HuH-7.5 (cell line): ENCODE data around the gene CDH22.

Experiments
- DNase-seq: peaks from one replicate; pipeline ENCODE4 v3.0.0; 2011; ENCODE audit warnings: low spot score

The CDH22 gene

DNA sequence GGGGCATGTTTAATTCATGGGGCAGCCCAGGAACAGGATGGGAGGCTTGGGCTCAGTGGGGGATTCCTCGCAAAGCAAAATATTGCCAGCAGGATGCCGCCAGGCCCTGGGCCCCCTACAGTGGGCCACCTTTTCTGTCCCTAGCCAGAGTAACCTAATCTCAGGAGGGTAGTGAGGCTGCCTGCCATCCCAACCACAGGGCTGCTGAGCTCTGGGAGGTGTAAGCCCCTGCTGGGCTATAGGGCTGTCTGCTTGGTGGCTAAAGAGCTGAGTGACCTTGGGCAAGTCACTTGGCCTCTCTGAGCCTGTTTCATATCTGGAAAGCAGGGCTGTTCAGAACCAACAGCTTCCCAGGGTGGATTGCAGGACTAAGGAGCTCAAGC, 35.7 kb upstream of the CDH22 start:
- no peak for DNase-seq

DNA sequence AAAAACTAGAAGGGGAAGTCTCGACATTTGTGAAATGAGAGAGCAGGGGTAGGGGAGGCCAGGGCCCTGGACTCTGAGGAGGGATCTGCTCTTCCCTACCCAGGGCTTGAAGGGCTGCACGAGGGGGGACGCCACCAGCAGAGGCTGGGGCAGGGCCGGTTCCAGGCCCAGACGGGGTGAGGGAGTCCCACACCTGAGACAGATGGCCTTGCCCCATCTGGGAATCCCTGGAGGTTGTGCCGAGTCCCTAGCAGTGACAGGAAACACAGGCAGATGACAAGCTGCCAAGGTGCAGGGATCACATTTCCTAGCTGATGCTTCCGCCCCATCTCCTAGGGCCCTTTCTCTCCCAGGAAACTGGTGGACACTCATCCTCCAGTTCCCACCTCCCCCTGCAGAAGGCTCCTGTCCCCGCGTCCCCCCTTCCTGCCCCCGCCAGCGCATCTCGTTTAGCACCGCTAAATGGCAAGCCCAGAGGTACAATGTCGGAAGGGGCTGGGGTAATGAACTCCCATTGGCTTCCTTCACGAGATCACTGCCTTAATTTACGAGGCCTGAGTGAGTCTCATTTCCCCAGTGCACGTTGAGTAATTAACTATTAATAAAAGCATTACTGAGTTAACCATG, 35.2 kb upstream of the CDH22 start:
- no peak for DNase-seq

DNA sequence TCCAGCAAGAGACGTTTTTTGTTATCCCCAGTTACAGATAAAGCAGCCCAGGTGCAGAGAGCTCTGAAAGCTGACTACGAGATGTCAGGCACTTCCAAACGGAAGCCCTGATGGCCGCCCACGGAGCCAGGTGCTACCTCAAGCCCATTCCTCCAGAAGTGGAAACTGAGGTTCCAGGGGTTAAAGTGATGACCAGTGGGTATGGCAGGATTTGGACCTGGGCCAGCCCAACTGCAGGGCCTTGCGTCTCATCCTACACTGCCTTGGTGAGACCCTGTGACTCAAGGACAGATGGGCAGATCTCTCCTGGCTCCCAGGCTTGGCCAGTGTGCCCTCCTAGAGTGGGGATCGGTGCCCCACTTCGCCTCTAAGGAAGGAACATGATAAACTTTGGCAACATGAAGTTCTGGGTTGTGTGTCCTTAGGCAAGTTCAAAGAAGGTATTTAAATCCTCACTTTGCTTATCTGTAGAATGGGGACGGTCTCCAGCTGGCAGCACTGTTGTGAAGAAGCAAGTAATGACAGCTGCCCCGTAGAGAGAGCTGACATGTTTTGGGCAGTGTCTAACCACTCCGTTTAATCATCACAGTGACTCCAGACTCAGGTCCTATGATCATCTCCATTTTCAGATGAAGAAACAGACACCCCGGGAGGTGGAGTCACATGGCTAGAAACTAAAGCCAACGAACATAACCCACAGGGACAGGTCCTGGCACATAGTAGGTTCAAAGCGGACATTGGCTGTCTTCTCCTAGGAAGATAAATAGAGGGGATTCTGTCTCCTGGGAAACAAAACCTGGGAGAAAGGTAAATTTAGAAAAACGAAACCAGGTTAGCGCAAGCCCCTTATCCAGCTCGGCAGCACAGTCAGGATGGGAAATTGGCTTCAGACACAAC, 34.4 kb upstream of the CDH22 start:
- DNase-seq = no peak

DNA sequence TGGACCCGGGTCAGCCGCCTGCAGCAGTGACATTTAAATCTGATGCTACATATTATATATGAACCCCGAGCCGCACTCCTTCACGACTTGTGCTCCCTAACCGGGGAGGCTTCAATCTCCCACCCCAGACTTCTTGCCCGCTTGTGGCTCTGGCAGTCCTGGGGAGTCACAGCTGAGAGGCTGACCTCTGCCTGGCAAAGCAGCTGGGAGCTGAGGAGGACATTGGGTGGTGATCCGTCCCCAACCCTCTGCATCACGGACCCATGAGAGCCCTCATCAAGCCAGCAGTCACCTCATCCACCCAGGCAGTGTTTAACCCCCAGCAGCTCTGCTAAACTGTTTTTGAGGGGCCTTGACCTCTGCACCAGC, 33.7 kb upstream of the CDH22 start:
- no peak for DNase-seq

DNA sequence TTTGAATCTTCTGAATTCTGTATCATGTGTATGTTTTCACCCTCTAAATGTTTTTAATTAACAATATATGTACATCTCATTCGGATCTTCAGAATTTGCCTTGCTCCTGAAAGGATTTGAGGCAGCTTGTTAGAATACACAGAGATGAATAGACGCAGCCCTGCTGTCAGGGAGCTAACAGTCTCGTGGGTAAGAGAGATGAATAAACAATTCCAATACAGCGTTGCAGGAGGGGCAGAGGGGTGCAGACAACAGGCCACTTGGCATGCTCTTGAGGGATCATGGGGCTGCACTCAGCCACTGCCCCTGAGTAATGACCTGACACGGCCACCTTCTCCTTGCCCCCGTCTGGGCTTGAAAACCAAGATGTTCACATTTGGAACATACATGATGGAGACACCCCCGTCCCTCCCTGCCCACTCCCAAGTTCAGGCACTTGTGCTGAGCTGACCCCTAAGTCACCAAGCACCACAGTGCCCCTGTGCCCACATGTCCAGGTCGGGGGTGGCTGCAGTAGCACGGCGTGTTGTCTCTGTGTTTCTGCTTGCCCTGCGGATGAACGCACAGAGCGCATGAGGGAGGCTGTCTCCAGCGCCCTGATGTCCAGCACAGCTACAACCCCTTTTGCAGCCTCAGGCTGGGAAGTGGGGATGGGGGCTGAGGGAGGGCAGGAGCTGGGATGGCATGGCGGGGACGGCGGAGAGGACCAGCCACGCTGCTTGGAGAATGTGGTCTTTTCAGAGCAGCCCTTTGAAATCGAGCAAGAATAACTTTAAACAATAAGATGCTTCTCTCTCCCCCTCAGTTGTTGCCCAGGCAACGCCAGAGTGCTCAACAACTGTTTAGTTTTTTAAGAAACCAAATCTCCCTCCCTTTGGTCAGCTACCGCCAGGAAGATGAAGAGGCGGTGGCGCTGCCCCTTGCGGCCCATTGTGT, 33.0 kb upstream of the CDH22 start:
- no peak for DNase-seq

DNA sequence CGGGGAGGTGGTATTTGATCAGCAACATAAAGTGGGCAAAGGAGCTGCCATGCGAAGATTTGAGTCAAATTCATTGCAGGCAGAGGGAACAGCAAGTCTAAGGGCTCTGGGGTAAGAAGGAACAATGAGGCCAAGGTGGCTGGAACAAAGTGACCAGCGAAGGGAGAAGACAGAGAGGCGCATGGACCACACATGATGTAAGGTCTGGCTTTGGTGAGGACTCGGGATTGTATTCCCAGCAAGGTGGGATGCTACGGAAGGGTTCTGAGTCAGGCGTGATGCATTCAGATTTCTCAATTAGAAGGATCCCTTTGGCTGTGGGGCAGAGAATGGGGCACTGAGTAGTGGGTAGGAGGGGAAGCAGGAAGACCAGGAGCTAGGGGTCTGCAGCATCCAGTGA, 30.7 kb upstream of the CDH22 start:
- no peak for DNase-seq

DNA sequence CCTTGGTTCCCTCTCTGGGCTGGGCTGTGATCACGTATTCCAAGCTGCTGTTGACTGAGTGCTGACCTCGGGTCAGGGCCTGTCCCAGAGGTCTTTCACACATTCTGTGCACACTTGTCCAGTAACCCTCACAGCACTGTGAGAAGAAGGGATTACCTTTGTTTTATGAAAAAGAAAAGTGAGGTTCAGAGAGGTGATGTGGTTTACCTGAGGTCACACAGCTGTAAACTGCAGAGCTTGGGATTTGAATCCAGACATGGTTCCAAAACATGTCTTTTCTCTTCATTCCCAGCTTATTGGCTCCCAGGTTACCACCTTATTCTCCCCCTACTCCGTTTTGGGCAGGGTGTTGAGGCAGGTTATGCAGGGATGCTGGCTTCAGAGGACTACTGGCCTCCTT, 28.4 kb upstream of the CDH22 start:
- no peak for DNase-seq

DNA sequence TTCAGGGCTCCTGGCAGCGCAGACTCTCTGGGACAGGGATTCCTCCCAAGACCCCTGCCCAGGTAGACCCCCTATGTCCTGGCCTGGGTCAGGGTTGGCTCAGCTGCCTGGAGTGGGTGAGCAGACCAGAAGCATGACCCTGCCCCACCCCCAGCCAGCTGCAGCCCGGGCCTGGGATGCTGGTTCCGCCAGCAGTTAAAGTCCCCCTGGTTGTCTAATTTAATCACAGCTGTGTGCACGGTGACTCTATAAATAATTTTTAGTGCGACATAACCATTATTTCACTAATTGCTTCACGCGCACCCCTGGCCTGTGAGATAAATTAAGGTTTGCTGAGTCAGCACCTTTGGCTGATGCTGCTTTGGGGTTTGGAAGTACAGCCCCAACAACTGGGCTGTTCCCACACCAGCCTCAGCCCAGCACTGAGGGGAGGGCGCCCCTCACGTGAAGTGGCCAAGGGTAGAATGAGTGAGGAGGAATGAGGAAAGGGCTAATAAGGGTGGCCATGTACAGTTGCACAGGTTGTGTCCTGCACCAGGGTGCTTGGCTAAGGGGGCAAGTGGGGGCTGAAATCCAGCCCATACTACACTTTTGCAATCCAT, 26.1 kb upstream of the CDH22 start:
- DNase-seq = no peak

DNA sequence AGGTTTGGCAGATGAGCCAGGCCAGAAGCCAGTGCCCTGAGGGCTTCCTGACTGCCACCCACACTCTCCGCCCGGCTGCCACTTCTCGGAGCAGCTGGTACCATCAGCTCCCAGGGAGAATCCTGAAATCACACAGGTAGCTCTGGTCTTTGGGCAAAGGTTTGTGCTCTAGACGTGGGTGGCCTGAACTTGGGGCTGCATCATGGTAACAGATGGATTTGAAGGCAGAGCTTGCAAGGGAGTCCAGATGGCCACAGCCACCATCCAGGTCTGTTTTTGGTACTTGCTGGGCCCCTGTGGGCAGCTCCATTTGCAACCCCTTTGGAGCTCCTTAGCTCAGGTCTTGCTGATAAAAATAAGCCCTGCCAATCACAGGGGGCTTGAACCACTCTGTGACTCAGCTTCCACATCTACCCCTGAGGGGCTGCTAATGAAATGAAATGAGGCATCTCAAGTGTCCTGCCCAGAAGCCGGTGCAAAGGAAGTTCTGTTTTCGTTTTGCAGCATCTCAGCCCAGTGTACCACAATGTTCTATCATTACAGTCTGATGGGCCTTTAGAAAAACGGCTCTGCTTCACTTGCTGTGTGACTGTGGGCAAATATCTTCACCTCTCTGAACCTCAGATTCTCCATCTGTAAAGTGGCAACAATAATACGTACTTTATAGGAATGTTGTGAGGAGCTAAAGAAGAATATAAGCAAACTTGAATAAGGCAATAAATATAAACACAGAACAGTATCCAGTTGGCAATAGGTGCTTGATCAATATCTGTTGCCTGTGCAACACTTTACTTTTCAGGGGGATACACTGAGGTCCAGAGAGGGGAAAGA, 25.1 kb upstream of the CDH22 start:
- DNase-seq = no peak

DNA sequence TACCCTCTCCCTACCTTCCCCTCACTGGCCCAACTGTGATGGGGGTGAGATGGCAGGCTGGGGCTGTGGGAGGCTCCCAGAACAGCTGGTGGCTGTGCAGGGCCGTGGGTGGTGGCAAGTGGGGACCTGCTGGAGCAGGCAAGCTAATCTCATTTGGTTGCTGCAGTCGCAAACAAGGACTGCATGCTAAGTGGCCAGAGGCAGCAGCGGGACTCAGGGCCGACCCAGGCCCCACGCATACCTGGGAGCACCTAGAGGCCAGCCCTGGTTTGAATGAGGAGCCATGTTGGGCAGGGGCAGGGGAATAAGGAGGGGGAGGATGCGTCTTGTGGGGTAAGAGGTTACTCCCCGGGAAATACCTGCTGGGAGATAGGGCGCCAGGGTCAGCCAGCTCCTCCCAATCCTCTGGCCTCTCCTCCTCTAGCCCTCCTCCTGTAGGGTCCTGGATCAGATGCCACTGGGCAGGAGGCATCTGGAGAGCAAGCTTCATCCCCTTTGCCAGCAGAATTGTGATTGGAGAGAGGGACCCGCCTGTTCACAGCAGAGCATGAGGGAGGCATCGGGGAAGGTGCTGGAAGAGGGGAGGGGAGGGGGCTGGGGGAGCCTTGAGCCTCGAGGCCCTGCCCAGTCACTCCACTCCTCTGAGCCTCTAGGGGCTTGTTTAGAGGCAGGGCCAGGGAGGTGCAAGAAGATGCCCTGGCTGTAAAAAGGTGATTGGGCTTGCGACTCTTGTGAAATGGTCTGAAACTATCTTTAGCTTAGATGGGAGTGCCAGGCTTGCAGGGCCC, 24.3 kb upstream of the CDH22 start:
- no peak for DNase-seq

DNA sequence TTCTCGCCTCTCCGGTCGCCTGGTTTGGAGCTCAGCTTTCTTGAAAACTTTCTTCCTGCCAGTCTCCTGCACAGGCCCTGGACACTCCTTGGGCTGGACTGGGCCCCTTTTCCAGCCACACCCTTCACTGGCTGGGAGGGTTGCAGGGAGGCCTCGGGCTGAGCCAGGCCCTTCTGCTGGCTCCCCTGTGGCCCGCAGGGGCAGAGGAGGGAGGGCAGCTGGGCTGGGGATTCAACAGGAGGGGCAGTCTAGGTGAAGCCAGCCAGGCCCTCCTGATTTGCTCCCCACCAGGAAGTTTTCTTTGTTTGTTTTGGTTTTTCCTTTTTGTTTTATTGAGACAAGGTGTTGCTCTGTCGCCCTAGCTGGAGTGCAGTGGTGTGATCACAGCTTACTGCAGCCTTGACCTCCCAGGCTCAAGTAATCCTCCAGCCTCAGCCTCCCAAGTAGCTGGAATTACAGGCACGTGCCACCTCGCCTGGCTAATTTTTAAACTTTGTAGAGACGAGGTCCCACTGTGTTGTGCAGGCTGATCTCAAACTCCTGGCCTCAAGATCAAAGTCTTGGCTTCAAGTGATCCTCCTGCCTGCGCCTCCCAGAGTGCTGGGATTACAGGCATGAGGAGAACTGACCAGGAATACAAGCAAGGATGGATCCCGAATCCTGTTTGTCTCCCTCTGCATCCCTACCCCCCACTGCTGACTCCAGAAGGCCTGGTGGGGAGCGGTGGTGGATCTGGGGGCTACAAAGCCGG, 23.5 kb upstream of the CDH22 start:
- DNase-seq = no peak

DNA sequence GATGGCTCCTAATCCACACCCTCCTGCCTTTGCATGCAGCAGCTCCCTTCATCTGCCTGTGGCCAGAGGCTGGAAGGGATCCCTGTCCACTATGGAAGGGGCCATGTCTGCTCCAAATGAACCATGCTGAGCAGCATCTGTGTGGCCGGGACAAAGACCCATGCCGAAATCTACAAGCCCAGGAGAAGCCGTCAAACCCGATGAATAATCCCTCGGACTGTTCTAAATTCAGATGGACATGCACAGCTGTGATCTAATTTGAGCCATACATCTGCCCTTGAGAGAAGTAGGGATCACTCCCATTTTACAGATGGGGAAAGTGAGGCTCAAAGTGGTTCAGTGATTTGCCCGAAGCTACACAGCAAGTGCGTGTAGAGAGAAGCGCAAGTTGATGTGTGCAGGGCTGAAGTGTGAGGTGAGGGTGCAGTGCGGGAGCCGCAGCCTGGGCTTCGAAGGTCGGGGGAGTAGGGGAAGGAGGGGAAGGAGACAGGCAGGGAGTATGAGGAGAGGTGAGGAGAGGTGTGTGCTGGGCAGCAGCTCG, 22.6 kb upstream of the CDH22 start:
- DNase-seq = no peak

DNA sequence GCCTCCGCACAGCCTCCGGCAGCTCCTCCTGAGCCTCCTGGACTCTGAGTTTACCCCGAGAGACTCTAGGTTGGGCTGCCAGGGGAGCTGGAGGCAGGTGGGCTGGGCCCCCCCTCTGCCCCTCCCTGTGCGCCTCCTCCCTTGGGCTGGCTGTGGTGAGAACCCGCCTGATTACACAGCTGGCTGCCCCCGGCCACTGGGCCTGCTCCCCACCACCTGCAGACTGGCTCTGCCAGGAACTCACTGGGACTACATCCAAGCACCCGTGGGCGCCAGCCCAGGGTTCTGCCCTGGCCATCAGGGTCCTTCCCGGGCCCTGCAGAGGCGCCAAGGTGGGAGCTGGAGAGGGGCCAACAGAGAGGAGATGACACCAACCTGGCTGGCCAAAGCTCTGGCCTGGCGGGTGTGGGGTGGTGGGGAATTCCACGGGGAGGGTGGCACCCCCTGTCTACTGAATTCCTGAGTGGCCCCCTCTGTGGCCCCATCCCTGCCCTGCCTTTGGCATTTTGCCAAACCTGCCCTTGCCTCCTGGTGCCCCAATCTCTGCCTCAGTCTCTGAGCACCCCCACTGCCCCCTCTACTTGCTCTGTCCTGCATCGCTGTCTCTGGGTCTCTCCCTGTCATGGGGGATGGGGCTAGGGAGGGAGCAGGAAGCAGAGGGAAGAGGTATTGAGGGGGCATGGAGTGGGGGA, 21.9 kb upstream of the CDH22 start:
- DNase-seq = no peak

DNA sequence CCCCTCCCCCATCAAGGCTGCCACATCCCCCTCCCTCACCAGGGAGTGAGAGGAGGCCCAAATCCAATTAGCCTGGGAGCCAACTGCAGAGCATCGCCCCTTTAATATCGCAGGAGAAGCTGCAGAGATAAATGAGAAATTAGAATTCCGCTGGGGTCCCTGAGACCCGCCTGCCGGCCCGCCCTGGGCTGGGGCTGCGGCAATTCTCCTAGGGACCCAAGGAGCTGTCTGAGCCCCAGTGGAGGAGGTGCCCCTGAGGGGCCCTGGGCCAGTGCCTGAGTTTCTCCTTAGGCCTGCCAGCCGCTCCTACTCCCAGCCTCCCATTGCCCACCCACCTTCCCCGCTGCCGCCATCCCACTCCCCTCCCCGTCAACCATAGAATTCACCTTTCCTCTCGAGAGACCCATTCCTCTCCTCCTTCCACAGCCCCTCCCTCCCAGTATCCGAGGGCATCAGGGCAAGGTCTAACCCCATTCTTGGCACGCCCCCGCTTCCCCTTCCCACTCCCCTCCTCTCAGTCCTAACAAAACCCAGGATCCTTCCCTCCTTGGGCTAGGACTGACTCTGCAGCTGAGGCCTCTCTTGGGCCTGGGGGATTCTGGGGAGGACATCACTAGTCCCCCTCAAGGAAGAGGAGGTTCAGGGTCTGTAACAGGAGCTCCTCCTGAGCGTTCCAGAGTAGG, 20.0 kb upstream of the CDH22 start:
- no peak for DNase-seq

DNA sequence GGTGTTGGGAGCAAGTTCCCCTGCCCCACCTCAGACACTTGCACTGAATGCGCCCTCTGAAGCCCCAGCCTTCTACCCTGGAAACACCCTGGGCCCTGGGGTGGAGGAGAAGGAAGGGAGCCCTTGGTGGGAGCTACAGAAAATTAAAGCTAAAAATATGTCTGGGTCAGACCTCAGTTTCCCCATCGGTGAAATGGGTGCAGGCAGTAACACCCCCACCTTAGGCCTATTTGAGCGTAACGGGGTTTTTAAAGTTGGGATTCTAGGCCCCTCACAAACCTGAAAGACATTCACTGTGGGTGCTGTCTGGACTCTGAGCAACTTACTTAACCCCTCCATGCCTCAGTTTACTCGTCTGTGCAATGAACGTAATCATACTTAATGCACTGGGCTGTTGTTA, 19.3 kb upstream of the CDH22 start:
- DNase-seq = no peak

DNA sequence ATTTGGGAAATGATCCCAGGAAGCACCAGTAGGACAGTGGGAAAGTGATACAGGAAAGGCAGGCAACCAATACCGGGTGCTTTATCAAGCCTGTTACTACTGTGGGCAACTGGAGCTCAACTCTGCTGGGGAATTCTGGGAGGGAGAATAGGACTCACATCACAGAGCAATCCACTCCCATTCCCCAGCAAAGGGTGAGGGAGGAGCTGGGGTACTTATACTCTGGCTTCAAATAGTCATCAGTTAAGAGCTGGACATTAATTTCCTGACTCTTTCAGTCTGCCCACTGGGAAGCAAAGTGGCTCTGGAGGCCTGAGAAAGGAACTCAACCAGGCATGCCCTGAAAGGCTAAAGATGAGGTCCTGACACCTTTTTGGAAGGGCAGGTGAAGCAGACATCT, 17.5 kb upstream of the CDH22 start:
- DNase-seq = no peak

DNA sequence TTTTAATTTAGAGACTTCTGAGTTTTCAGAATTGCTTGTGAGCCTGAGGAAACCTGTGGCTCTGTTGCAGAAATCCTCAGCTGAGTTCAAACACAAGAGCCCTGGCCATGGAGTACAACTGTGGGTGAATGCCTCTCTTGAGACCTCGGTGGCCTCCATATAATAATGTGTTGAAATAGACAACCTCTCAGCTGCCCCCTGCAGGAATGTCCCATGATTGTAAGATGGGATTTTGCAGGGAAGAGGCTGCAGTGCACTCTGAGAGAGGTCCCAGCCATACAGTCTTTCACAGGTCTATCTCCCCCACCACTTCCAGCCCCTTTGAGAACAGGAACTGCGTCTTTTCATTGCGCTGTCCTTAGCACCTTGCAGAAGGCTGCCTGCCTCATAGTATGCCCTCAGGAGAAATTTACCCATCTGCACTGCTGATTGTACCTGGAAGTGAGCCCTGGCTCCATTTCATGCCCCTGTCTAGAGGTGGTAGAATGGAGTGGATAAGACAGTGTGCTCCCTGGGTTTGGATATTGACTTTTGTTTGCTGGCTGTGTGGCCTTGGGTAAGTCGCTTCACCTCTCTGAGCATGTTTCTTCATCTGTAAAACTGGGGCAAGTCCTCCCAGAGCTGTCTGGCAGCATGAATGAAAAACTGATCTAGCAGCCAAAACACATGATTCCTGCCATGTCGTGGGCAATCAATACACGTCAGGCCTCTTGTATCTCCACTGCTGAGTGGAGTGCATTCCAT, 16.8 kb upstream of the CDH22 start:
- peak; percentile 51 for DNase-seq

DNA sequence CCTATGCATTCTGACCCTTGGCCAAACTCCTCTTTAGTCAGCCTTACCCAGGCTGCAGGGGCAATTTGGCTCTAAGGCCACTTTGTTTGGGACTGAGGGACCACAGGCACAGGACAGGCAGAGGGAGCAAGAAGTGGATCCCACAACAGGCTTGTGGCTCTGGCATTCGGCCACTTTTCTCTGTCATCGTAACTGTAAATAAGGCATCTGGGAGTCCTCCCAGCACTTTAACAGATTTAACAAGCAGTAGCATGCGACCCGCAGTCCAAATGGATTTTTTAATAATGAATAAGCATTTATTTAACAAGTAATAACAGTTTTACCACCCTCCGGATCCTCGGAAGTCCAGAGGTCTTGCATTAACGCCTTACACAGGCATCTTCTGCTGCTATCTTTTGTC, 16.1 kb upstream of the CDH22 start:
- no peak for DNase-seq
